D341Med (cell line): ENCODE data around the gene SECTM1.
"Not testable (repeated sequence)": the region's sequence is repeated elsewhere in the genome, so short reads cannot be mapped to it uniquely, and the experiment has no call there.

Experiments
- DNase-seq: peaks from one replicate; pipeline ENCODE4 v3.0.0; 2012; ENCODE audit warnings: low spot score

SECTM1 gene

DNA sequence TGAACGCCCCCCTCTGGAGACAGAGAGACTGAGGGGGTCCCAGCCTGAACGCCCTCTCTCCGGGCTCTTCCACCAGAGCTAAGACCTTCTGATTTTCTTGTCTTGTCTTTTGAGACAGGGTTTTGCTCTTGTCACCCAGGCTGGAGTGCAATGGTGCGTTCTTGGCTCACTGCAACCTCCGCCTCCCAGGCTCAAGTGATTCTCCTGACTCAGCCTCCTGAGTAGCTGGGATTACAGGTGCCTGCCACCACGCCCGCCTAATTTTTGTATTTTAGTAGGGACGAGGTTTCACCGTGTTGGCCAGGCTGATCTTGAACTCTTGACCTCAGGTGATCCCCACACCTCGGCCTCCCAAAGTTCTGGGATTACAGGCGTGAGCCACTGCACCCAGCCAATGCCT lies 14.4 kb upstream of the SECTM1 start:
- not testable (repeated sequence) for DNase-seq

DNA sequence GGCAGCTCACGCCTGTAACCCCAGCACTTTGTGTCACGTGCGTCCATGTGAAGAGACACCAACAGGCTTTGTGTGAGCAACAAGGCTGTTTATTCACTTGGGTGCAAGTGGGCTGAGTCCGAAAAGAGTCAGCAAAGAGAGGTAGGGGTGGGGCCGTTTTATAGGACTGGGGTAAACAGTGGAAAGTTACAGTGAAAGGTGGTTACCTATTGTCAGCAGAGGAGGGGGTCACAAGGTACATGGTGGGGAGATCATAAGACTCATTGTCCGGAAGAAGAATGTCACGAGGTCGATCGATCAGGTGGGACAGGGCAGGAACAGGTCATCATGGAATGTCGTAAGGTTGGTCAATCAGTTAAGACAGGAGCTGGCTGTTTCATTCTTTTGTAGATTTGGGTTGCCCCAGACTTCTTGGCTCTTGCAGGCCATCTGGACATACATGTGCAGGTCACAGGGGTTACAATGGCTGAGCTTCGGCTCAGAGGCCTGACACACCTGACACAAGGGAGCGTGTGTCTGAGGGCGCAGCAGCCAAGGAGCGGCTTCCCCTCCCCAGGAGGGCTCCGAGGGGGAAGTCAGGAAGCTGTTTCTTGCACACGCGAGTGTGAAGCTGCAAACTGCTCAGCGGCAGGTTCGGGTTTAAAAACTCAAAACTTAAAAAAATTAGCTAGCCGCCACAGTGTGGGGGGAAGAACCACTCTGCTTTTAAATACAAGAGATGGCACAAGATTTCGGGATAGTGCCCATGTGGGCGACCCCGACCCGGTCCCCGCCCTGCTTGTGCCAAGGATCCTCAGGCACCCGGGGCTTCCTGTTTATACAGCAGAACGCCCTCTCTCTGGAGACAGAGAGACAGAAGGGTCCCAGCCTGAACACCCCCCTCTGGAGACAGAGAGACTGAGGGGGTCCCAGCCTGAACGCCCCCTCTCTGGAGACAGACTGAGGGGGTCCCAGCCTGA lies 13.1 kb upstream of the SECTM1 start:
- no peak for DNase-seq

DNA sequence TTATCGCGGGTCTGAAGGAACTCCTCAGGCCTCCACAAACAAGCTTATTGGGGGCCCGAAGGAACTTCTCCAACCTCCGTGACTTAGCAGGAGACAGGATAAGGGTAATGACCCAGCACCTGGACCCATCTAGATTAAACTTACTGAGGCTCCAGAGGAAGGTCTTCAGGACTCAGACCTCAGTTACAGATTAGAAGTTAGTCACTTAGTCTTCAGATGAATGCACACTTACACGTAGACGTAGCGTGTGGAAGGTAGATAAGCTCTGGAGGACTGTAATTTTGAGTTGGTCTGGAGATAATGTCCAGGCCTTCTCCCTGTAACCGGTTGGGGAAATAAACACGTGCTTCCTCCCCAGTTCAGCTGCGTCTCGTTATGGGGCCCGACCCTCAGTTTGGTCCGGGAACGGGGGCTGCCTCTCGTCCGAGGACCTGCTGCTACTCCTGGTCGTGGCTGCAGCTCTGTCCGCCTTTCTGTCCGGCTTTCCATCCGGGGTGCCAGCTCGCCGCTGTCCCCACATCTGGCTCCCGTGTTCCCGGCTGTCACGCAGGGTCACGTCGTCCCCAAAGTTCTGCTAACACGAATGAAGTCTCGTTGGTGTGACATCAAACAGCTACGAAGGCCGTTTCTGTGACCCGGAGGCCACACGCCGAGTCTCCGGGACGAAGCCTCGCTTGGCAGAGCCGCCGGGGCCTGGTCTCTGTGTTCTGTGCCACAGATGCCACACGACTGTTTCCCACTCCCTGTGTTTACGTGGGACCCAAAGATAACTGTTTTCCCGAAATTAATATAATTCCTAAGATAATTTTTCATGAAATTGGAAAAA lies 11.8 kb upstream of the SECTM1 start:
- no peak for DNase-seq

DNA sequence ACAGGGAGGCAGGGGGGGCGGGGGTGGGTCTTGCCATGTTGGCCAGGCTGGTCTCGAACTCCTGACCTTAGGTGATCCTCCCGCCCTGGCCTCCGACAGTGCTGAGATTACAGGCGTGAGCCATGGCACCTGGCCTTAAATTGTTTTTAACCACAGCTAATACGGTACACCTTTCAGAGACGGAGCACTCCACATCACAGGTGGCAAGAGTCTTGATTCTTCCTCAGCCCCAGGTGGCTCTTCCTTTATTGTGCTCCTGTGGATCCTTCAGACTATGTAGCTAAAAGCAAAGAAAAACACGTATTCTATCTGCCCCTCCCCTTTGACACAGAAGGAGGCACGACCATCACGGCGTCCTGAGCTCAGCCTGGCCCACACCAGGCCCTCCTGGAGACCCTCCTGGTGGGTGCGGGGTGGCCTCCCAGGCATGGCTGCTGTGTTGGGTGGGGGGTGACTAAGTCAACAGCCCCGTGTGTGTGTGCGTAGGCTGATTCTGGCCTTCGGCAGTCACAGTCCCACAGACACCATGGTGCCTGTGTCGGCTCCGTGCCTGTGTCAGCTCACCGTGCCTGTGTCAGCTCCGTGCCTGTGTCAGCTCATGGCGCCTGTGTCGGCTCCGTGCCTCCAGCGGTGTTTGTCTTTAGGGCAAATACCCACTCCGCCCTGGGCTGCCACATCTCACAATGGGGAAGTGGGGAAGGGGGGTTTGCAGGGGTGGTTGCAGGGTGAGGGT lies 10.8 kb upstream of the SECTM1 start:
- no peak for DNase-seq

DNA sequence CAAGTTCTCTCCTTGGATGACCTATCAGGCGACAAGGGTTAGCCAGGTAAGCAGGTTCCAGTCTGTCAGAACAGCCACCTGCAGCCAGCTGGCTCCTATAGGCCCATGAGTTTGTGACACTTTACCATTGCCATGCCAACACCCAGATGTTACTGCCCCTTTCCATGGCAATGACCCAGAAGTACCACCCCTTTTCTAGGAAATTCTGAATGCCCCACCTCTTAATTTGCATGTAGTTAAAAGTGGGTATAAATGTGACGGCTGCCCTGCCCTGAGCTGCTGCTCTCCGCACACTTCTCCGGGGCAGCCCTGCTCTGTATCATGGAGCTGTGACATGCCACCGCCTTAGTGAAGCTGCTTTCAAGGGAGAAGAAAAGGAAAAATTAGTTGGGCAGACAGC lies 10.0 kb upstream of the SECTM1 start:
- DNase-seq: no peak

DNA sequence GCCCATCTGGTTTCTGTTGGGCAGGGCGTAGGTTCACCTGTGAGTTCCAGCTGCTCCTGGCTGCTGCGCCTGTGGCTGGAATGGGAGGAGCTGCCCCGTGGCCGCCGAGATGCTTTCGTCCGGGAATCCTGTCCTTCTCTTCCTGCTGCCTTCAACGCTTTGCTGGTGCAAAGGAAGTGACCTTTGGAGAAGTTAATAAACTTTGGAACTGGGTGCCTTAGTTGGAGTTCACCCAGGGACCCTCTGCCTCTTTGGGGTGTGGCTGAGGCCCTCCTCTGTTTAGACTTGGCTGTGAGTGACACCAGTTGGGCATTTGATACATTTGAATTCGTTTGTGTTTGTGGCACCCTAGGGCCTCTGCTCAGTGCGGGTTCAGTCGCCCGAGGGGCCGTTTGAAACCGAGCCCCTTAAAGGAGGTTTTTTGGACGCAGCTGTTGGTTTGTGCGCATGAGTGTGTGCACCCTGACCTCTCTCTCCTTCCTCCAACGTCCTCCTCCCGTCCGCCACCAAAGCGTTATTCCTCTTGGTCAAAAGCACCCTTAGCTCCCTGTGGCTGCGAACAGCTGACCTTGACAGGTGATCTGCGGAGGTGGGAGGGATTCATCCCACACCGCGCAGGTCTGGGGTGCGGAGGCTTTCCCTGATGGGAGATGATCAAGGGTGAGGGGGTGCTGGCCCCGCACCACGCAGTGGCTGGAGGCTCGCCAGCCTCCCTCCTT lies 9.0 kb upstream of the SECTM1 start:
- DNase-seq: no peak

DNA sequence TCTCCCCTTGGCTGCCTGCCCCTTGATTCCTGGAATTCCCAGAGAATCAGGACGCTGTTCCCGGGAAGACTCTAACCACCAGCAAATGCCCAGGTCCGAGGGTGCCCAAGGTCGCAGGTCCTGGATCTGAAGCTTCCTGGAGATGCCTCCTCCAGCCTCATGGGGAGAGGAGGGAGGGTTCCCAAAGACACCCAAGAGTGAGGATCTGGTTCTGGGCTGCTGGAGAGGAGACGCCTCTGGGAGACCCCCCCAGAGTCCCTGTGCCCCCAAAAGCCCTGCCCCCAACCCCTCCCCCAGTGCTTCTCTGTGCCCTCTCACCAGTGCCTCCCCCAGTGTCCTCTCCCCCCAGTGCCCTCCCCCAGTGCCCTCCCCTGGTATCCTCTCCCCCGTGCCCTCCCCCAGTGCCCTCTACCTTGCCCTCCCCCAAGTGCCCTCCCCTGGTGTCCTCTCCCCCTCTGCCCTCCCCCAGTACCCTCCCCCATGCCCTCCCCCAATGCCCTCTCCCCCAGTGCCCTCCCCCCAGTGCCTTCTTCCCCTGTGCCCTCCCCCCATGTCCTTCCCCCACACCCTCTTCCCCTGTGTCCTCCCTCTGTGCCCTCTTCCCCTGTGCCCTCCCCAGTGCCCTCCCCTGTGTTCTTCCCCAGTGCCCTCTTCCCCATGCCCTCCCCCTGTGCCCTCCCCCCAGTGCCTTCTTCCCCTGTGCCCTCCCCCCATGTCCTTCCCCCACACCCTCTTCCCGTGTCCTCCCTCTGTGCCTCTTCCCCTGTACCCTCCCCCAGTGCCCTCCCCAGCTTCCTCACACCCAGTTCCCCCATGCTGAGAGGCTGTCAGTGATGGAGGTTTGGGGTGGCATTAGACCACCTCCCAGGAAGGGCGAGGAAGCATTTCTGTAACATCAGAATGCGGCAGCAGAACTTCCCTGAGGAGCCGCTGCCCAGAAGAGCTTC lies 6.3 kb upstream of the SECTM1 start:
- no peak for DNase-seq

DNA sequence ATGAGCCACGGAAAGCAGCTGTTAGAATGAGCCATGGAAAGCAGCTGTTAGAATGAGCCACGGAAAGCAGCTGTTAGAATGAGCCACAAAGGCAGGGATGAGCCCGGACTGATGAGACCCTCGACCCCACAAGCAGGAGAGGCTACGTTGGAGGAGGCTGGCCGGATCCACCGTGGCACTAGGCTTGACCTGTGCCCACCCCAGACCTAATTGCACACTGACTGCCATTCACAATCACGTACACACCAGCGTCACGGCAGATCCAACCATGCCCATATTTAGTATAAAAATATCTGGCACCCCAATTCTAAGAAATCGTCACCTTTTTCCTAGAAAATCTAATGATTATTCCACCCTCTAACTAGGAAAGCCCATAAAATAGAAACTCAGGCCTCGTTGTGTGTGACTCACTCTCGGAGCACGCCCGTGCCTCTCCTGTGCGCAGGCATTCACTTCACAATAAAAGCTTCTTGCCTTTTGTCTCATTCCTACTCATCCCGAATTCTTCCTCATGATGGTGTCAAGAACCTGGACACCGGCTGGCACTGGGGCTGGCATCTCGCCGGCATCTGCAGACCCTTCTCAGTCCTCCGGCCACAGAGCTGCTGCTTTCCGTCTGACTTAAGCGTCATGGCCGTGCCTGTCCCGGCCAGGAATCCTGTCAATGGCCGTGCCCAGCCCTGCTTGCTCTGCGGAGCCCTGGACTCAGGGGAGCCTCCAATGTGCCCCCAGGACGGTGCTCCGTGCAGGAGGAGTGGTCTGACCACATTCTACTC lies 5.5 kb upstream of the SECTM1 start:
- DNase-seq: no peak

DNA sequence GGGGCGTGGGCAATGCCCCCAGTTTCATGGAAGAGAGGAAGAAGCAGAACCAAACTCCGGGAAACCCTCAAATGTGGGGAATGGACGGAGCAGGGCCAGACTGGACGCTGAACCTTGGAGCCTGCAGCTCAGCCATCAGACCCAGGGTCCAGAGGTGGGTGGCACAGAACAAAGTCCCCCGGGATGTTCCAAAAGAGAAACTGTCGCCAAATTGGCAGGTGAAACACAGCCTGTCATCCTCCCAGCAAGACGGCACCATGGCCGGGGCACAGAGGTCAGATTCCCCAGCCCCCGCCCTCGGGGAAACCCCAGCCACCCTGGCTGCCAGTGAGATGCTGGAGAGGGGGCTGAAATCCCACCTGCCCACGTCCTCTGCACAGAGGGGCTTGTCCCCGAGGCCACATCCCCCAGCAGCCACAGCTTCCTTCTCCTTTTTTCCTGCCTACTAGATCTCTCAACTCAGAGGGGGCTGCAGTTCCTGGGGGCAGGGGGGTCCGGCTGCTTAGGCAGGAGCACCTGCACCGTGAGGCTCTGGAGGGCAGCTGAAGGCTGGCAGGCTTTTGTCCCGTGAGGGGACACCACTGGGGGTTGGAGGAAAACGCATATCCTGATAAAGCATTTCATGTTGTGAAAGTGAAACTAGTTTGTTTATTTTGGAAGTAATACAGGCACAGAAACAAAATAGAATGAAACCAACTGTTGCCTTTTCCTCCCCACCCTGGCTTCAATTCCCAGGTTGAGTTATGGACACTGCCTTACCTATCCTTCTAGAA lies 1.2 kb upstream of the SECTM1 start:
- no peak for DNase-seq

DNA sequence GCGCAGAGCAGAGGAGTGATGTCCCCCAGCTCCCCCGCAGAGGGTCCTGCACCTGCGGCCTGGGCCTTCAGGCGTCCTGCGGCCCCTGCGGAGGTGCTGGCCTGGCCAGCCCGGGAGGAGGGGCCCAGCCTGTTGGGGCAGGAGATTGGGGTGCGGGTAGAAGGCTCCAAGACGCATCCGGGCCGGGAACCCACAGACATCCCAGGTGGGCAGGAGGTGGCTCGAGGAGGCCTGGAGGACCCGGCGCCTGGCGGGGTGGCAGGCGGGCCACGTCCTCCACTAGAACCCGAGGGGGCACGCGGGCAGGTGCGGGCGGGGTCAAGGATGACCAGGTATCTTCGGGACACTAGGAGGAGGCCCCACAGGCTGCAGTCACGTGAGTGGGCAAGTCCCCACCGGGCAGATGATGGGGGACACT lies 647 bp upstream of the SECTM1 start:
- DNase-seq: no peak

DNA sequence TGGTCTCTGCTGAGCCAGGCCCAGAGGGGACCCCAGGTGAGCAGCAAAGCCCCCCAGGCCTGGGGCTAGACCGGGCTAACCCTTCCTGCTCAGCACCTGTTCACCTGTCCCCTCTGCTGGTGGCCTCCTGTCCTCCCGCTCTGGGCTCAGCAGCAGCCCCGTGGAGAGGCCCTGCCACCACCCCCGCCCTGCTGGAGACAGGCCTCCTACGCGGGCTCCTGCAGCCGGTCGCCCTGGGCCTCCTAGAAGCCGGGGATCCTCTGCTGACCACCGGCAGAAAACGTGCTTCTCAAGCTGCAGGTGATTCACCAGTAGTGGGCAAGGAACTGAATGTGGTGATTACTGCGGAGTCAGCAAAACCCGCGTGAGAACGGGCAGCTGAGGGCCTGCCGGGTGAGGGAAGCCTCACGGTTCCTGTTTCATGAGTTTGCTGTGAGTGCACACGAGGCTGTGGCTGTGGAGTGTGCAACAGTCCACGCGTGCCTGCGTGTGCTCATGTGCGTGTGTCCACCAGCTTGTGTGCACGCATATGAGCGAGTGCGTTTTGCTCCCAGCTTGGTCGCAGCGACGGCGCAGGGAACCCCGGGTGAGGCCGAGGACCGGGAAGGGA lies 792 bp downstream of the SECTM1 start:
- no peak for DNase-seq

DNA sequence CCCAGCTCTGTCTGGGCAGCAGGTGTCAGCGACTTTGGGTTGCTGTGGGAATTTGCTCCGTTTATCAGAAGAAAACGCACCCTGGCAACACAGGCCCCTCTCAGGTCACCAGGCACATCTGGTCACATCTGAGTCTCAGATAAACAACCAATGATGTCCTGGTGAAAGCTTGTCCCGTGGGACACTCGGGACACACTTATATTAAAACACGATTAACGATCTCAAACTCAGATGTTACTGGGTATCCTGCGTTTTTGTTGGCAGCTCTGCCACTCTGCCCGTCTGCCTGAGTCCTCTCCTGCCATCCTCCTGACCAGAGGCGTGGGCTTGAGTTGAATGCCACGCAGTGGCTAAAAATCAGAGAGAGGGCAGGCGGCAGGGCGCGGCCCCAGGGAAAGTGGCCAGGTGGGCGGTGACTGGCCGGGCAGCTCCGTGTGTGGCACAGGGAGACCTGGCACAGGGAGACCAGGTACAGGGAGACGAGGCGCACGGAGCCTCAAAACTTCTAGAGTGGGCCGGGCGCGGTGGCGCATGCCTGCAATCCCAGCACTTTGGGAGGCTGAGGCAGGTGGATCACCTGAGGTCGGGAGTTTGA lies 2.1 kb downstream of the SECTM1 start:
- no peak for DNase-seq

DNA sequence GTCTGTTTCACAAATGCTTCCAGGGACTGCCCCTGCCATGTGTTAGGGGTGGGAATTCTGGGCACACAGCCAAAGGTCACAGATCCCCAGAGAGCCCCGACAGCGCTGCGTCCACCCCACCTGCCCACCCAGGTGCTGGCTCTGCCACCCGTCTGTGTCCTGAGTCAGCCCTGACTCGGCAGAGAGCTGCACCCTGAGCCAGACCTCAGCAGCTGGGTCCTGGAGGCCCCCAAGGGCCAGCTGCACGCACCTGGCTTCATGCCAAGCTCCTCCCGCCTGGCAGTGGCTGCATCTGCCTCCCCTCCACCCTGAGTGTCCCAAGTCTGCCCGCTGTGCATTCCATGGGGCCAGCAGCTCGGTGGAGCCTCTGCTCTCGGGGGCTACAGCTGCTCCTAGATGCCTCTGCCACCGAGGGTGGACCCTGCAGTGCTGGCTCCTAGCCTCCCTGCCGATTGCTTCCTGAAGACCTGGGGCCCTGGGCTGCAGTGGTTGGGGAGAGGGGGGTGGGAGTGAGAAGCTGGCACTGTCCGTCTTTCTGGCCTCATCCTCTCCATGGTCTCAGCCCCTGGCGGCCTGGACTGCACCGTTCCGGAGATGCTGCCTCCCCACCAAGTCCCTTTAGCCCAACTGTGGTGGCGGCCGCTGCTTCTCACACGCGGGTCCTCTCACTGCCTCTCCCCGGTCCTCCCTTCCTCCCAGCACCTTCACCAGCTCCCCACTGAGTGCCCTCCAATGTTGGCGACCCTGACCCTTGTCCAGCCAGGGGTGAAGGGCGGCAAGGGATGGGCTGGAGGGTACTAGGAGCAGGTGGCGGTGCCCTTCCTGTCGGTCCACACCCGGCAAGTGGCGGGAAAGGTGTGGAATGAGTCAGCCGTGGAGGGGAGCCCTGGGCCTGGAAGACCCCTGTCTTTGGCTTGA lies 3.0 kb downstream of the SECTM1 start:
- DNase-seq: peak; percentile 94

DNA sequence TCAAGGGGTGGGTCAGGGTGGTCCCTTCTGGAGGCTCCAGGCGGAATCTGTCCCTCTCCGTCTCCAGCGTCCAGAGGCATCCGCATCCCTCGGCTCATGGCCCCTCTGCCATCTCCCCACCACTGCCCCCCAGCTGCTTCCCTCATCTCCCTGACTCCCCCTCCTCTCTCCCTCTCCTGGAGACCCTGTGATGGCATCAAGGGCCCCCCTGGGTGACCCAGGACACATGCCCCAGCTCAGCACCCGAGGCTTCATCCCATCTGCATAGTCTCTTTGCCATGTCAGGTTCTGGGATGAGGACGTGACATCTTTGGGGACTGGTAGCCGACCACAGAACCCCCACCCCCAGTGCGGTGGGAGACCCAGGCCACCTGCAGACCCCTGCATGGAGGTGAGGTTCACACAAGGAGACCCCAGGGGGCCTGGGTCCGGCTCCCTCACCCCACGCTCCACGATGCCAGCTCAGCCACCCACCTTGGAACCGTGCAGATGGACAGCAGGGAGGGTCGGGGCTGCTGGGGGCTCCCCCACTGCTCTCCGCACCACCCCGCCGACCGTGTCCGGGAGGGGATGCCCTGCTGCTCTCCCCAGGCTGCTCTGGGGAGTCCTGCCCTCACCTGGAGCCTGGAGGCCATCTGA lies 3.8 kb downstream of the SECTM1 start:
- DNase-seq: no peak

DNA sequence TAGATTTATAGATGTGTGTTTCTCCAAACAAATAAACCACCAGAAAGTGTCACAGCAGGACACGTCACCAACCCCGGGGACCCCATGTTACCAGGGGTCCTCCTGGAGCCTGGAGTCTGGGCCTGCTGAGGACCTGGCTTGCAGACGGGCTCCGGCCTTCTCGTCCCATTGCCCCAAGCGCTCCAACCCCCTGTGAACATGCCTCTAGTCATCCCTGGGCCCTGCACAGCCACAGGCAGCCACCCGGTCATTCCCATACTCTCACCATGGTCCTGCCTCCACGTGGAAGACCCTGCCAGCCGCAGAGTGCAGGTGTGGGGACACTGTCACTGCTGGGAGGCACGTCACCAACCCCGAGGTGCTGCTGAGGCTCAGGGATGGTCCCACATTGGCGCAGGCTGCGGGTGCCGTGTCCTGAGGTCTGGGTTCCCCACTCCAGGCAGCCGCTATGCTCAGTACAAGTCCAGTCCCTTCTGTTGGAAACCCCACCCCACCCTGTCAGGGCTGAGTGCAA lies 4.5 kb downstream of the SECTM1 start:
- DNase-seq: no peak
